GM21737 (cell line): ENCODE results near the gene GYG1.
"Not testable (repeated sequence)": the region's sequence is repeated elsewhere in the genome, so short reads cannot be mapped to it uniquely, and the experiment has no call there.

Experiments used
- ATAC-seq: cut with Tn5 transposase; IDR thresholded peaks from one replicate; pipeline ENCODE4 v1.9.1; 2021; ENCODE audit warnings: mild to moderate bottlenecking, moderate library complexity; ENCODE audit not compliant: unreplicated experiment

Gene GYG1

GRCh38 chr3:148981273-148981672 lies 10.1 kb upstream of the GYG1 start:
- no peak for ATAC-seq

GRCh38 chr3:148987551-148987950 lies 3.8 kb upstream of the GYG1 start:
- not testable (repeated sequence) for ATAC-seq

- ATAC-seq: peak; percentile 40
Measured at GRCh38 chr3:148990236-148990635, 1.1 kb upstream of the GYG1 start.

GRCh38 chr3:148992027-148992634 lies 791 bp downstream of the GYG1 start:
- peak; percentile 27 for ATAC-seq

- ATAC-seq: no peak
Measured at GRCh38 chr3:148992635-148993255, 1.4 kb downstream of the GYG1 start.

GRCh38 chr3:148997623-148998022 lies 6.3 kb downstream of the GYG1 start:
- no peak for ATAC-seq

GRCh38 chr3:148998297-148998696 lies 7.0 kb downstream of the GYG1 start:
- no peak for ATAC-seq

- ATAC-seq: no peak
Measured at GRCh38 chr3:148998715-148999423, 7.5 kb downstream of the GYG1 start.

- no peak for ATAC-seq
Measured at GRCh38 chr3:148999806-149000205, 8.5 kb downstream of the GYG1 start.

GRCh38 chr3:149000206-149000745 lies 8.9 kb downstream of the GYG1 start:
- ATAC-seq: no peak

GRCh38 chr3:149001727-149002126 lies 10.4 kb downstream of the GYG1 start:
- no peak for ATAC-seq

- peak; percentile 79 for ATAC-seq
Measured at GRCh38 chr3:149003653-149004305, 12.4 kb downstream of the GYG1 start.

GRCh38 chr3:149004622-149005021 lies 13.3 kb downstream of the GYG1 start:
- ATAC-seq: no peak

GRCh38 chr3:149005416-149005815 lies 14.1 kb downstream of the GYG1 start:
- ATAC-seq: no peak

- ATAC-seq: no peak
Measured at GRCh38 chr3:149007567-149008257, 16.4 kb downstream of the GYG1 start.

- peak; percentile 73 for ATAC-seq
Measured at GRCh38 chr3:149009732-149010131, 18.4 kb downstream of the GYG1 start.

- ATAC-seq: no peak
Measured at GRCh38 chr3:149010504-149010951, 19.2 kb downstream of the GYG1 start.

- no peak for ATAC-seq
Measured at GRCh38 chr3:149010966-149011365, 19.6 kb downstream of the GYG1 start.

- ATAC-seq: no peak
Measured at GRCh38 chr3:149011676-149012075, 20.3 kb downstream of the GYG1 start.

GRCh38 chr3:149013726-149014125 lies 22.4 kb downstream of the GYG1 start:
- ATAC-seq: no peak

GRCh38 chr3:149015393-149015792 lies 24.1 kb downstream of the GYG1 start:
- ATAC-seq: no peak
